ENCODE data around the gene ITGA3. TPM values are rescaled to one million over a fixed set of nuclear protein-coding genes. Genes with fewer than 3 reads are reported as not detected.

The ITGA3 gene
- polyA plus RNA-seq, 1 of the 3 experiments (the other 2 are of a cell fraction): 766 TPM

GRCh38 chr17:50135316-50136095, 79.6 kb downstream of the ITGA3 start:
- no peak overlapping the region for H3K4me3 ChIP-seq (ENCODE audit: low read depth in 2 of 2, low read length in 1 of 2)
- H3F3A ChIP-seq (replicated peaks; ENCODE audit: insufficient read depth): peaks cover 32% of the 10 kb centered on the region
- peaks cover 10% of the 10 kb centered on the region for H4K20me1 ChIP-seq (ENCODE audit: insufficient read depth)
- H3K4me2 ChIP-seq: no peak overlapping the region
- peaks cover 20 to 23% of the 10 kb centered on the region in 2 experiments; a peak in 3 of 4 replicates for H3K4me1 ChIP-seq (ENCODE audit: control insufficient read depth in 1 of 2, insufficient read depth in 2 of 2, low read depth in 1 of 2, low read length in 1 of 2)
- peaks cover 30 to 53% of the 10 kb centered on the region in 2 experiments for H3K36me3 ChIP-seq (replicated peaks in 1 of 2; ENCODE audit: control insufficient read depth in 1 of 2, insufficient read depth in 2 of 2, low read length in 1 of 2)
- H3K9me3 ChIP-seq: no peaks in the 10 kb centered on the region
- peaks cover 4% of the 10 kb centered on the region; the same call in 1 of the 2 replicates for H3K79me2 ChIP-seq (ENCODE audit: insufficient read depth)
- CTCF ChIA-PET: interaction anchor here (1.1 to 9.3 kb wide), 7 partner anchors 15 to 44 kb away, joined by 4 to 169 read pairs (median 6); partner anchors contain the start of genes PDK2 and PPP1R9B
- 93% methylated on average over 14 of the region's 16 CpGs for WGBS (ENCODE audit: low lambda C conversion rate)
- H2AFZ ChIP-seq (ENCODE audit: low read depth): no peak overlapping the region
- H3K27me3 ChIP-seq (ENCODE audit: insufficient read depth): no peaks in the 10 kb centered on the region
- no peak overlapping the region for H3K27ac ChIP-seq (ENCODE audit: low read depth in 2 of 2, low read length in 1 of 2)
- DNase-seq: no peak
- TF ChIP-seq, protein P1, sequence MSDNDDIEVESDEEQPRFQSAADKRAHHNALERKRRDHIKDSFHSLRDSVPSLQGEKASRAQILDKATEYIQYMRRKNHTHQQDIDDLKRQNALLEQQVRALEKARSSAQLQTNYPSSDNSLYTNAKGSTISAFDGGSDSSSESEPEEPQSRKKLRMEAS (IDR thresholded peaks at IDR 0.05; ENCODE audit: low read depth): no peak
- POLR2A ChIA-PET: interaction anchor here (0.7 to 1.4 kb wide), 2 partner anchors 12 to 25 kb away, joined by 3 to 6 read pairs; no protein-coding TSS in a partner anchor
- H3K9ac ChIP-seq: no peak overlapping the region
- no peaks in the 10 kb centered on the region for H3K9me2 ChIP-seq

GRCh38 chr17:50136096-50136687, 80.3 kb downstream of the ITGA3 start:
- H2AFZ ChIP-seq (ENCODE audit: low read depth): no peak overlapping the region
- no peak overlapping the region for H3K9ac ChIP-seq
- no peak for DNase-seq
- no peaks in the 10 kb centered on the region for H3K27me3 ChIP-seq (ENCODE audit: insufficient read depth)
- no peak overlapping the region for H3K4me2 ChIP-seq
- peaks cover 36 to 59% of the 10 kb centered on the region in 2 experiments for H3K36me3 ChIP-seq (replicated peaks in 1 of 2; ENCODE audit: control insufficient read depth in 1 of 2, insufficient read depth in 2 of 2, low read length in 1 of 2)
- CTCF ChIA-PET: interaction anchor here (1.1 to 9.3 kb wide), 8 partner anchors 15 to 62 kb away, joined by 4 to 169 read pairs (median 6); partner anchors contain the start of genes PDK2 and PPP1R9B
- 93% methylated on average over 11 of the region's 11 CpGs for WGBS (ENCODE audit: low lambda C conversion rate)
- H3F3A ChIP-seq (replicated peaks; ENCODE audit: insufficient read depth): peaks cover 33% of the 10 kb centered on the region
- TF ChIP-seq SIN3A (IDR thresholded peaks at IDR 0.05; ENCODE audit: borderline replicate concordance, low read depth, low read length) (no peak), FOXM1 (IDR thresholded peaks at IDR 0.05; ENCODE audit: low read depth) (no peak), TCF12 (IDR thresholded peaks at IDR 0.05) (no peak), MXI1 (IDR thresholded peaks at IDR 0.05; ENCODE audit: low read depth, low read length) (no peak), FOSL2 (IDR thresholded peaks at IDR 0.05; ENCODE audit: borderline replicate concordance, low read depth) (no peak), RFX5 (IDR thresholded peaks at IDR 0.05; ENCODE audit: low read length) (no peak), TAF1 (IDR thresholded peaks at IDR 0.05; ENCODE audit: borderline replicate concordance, low read depth, low read length) (no peak), POLR2AphosphoS5 (IDR thresholded peaks at IDR 0.05; ENCODE audit: low read depth, low read length) (no peak), TEAD4 (IDR thresholded peaks at IDR 0.05; ENCODE audit: borderline replicate concordance, insufficient read depth) (no peak)
- H3K79me2 ChIP-seq (ENCODE audit: insufficient read depth): peaks cover 4% of the 10 kb centered on the region; the same call in 1 of the 2 replicates
- peaks cover 17% of the 10 kb centered on the region for H4K20me1 ChIP-seq (ENCODE audit: insufficient read depth)
- H3K27ac ChIP-seq (ENCODE audit: low read depth in 2 of 2, low read length in 1 of 2): no peak overlapping the region
- peaks cover 19 to 20% of the 10 kb centered on the region in 2 experiments; a peak in 3 of 4 replicates for H3K4me1 ChIP-seq (ENCODE audit: control insufficient read depth in 1 of 2, insufficient read depth in 2 of 2, low read depth in 1 of 2, low read length in 1 of 2)
- POLR2A ChIA-PET: interaction anchor here (1.4 to 1.6 kb wide), 2 partner anchors 12 to 16 kb away, joined by 3 to 6 read pairs; no protein-coding TSS in a partner anchor
- H3K9me3 ChIP-seq: no peaks in the 10 kb centered on the region
- H3K4me3 ChIP-seq (ENCODE audit: low read depth in 2 of 2, low read length in 1 of 2): no peak overlapping the region
- no peaks in the 10 kb centered on the region for H3K9me2 ChIP-seq
